RWPE2 (cell line): ENCODE results near the gene COQ4.

Experiments
- ATAC-seq: fragments of 200-7000 bp; cut with Tn5 transposase; 3 replicates; pipeline ENCODE4 v1.9.1; 2021; ENCODE audit warnings: low read depth
- DNase-seq: peaks from one replicate; pipeline ENCODE4 v3.0.0-alpha.2; 2020; ENCODE audit warnings: low spot score
- H3K27ac ChIP-seq: fragments of 450-650 bp; 2 replicates; pipeline ENCODE4 v1.5.1; 2017; ENCODE audit warnings: mild to moderate bottlenecking; ENCODE audit not compliant: poor library complexity, severe bottlenecking
- H3K27me3 ChIP-seq: fragments of 250-450 bp; sonication (Bioruptor Pico); 2 replicates; pipeline ENCODE4 v1.5.1; 2021; ENCODE audit warnings: mild to moderate bottlenecking, moderate library complexity; ENCODE audit not compliant: insufficient read depth, poor library complexity, severe bottlenecking
- H3K36me3 ChIP-seq: fragments of 250-450 bp; sonication (Bioruptor Pico); 2 replicates; pipeline ENCODE4 v1.5.1; 2020; ENCODE audit warnings: low read depth, mild to moderate bottlenecking, moderate library complexity
- H3K4me1 ChIP-seq: fragments of 250-450 bp; sonication (Bioruptor Pico); 2 replicates; pipeline ENCODE4 v1.5.1; 2021; ENCODE audit warnings: mild to moderate bottlenecking, moderate library complexity; ENCODE audit not compliant: insufficient read depth, poor library complexity, severe bottlenecking
- H3K4me3 ChIP-seq: fragments of 250-450 bp; sonication (Bioruptor Pico); 2 replicates; pipeline ENCODE4 v1.5.1; 2021; ENCODE audit warnings: mild to moderate bottlenecking, moderate library complexity; ENCODE audit not compliant: severe bottlenecking
- H3K9me3 ChIP-seq: fragments of 250-450 bp; sonication (Bioruptor Pico); 2 replicates; pipeline ENCODE4 v1.5.1; 2021; ENCODE audit warnings: mild to moderate bottlenecking, moderate library complexity; ENCODE audit not compliant: severe bottlenecking
- CTCF ChIP-seq: fragments of 450-650 bp; IDR thresholded peaks from one replicate; pipeline ENCODE4 v1.5.1; 2017; ENCODE audit warnings: mild to moderate bottlenecking, moderate library complexity; ENCODE audit not compliant: poor library complexity, severe bottlenecking

Gene COQ4

GRCh38 chr9:128322404-128323211, at the start of gene COQ4, which contains the start of gene TRUB2:
Gene COQ4, plus strand, starts transcription at chr9:128322839. Its CDS starts 20 bp downstream, at chr9:128322859.
Gene TRUB2, minus strand, starts transcription at chr9:128322447. Its CDS starts 39 bp downstream, at chr9:128322408.
- no peaks in the 10 kb centered on the region for H3K4me1 ChIP-seq
- no peak for TF ChIP-seq CTCF
- DNase-seq, result peak; percentile 94
- H3K36me3 ChIP-seq, result peaks cover 46% of the 10 kb centered on the region
- H3K4me3 ChIP-seq, result peak within 1 kb of the TSS; percentile 96
- H3K27me3 ChIP-seq, result no peaks in the 10 kb centered on the region
- ATAC-seq, result peak; percentile 92
- peak within 1 kb of the TSS; percentile 67 for H3K27ac ChIP-seq
- no peaks in the 10 kb centered on the region for H3K9me3 ChIP-seq

GRCh38 chr9:128274245-128274644, 48.4 kb upstream of the COQ4 start:
- Histone ChIP-seq H3K4me1 (peaks cover 6% of the 10 kb centered on the region), H3K27me3 (no peaks in the 10 kb centered on the region), H3K4me3 (no peak overlapping the region), H3K9me3 (no peaks in the 10 kb centered on the region), H3K36me3 (peaks cover 37% of the 10 kb centered on the region), H3K27ac (no peak overlapping the region)
- TF ChIP-seq CTCF, result no peak
- DNase-seq (no peak), ATAC-seq (no peak)

GRCh38 chr9:128275198-128276007, 47.2 kb upstream of the COQ4 start, which contains the start of gene GOLGA2:
Gene GOLGA2, minus strand, starts transcription at chr9:128276007. Its CDS starts 31 bp downstream, at chr9:128275976.
- Histone ChIP-seq H3K4me3 (peak within 1 kb of the TSS; percentile 64), H3K36me3 (peaks cover 34% of the 10 kb centered on the region), H3K9me3 (no peaks in the 10 kb centered on the region), H3K27ac (peak within 1 kb of the TSS; percentile 60), H3K4me1 (peaks cover 6% of the 10 kb centered on the region), H3K27me3 (no peaks in the 10 kb centered on the region)
- DNase-seq (no peak), ATAC-seq (peak; percentile 52)
- no peak for TF ChIP-seq CTCF

- Histone ChIP-seq H3K4me1 (peaks cover 6% of the 10 kb centered on the region), H3K27ac (peak within 1 kb of the TSS; percentile 60), H3K9me3 (no peaks in the 10 kb centered on the region), H3K36me3 (peaks cover 27% of the 10 kb centered on the region), H3K4me3 (peak within 1 kb of the TSS; percentile 64), H3K27me3 (no peaks in the 10 kb centered on the region)
- ATAC-seq (peak; percentile 86), DNase-seq (peak; percentile 99)
- TF ChIP-seq CTCF, result no peak
Measured at GRCh38 chr9:128276008-128276573, 46.5 kb upstream of the COQ4 start, which contains the start of gene SWI5. Gene SWI5, plus strand, starts transcription at chr9:128276276.
